Measurements from ENCODE around the gene JADE3.

Gene JADE3

DNA sequence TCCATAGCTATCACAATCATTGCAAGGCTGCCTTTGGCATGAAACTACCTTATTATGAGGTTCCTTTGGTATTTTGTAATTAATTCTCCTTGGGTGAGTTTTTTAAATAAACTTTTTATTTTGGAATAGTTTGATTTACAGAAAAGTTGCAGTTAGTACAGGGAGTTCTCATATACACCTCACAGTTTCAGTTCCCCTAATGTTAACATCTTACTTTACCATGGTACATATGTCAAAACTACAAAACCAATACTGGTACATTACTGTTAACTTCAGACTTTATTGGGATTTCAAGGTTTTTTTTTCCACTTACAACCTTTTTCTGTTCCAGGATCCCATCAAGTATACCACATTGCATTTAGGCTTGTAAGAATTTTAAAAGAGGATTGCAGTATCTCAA lies 114.0 kb downstream of the JADE3 start:
- no peak for DNase-seq (ENCODE audit: low read depth)

DNA sequence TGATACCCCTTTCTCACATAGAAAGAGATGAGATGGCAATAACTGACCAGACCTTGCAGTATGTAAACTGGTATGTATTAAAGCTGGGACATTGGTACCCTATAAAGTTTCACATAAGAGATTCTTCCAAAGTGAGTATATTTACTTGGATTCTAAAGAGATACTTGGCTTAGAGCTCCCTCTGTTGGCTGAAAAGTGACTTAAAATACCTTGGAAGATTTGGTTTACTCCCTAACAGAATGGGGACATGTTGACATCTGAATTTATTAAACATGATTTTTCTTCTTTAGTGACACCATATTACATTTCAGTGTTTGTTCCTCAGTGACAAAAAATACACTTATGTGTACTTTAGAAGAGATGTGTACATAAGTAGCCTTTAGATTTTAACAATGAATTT lies 118.1 kb downstream of the JADE3 start:
- no peak for DNase-seq (ENCODE audit: low read depth)

DNA sequence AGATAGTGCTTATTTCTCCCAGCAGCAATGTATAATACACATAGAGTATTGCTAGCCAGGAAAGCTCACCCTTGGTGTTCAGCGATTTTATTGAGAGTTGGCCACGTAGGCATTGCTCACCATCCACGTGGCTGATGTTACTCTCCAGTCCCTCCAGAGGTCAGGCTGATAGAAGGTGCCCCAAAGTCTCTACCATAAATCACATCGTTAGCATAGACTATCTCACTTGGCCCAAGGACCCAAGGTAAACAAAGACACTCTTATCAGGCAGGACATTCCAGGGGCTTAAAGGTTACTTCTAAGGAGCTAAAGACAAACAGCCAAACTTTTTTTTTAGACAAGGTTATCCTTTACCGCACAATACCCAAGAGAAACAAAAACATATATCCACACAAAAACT lies 135.8 kb downstream of the JADE3 start:
- DNase-seq (ENCODE audit: low read depth) = no peak

DNA sequence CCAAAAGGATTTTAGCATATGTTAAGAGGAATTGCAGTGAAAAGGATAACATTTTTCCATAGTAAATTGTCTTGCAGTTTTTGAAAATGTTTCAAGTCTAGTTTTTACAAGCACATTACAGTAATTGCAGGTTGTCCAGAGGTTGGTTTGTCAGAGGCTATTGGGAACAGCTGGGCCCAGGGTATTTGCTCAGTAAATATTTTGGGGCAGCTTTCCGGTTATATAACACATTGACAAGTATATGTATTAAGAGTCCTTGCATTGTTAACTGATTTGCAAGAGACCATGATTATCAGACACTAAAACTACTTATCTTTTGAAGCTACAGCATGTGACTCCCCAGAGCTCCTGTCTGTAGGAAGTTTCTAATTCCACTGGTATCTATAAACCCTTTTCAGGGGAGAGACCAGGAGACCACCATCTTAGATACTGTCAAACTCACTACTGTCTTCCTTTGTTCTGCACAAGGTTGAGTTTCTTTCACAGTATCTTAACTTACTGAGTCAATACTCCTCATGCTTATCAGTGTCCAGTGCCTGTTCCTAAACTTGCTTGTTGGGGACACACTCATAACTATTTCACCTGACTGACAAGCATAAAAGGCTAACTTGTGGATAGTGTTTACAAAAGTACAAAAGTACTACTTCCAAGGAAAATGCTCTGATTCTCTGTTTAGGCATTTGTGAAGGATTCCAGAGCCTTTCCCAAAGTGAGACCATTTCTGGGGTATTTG lies 147.1 kb downstream of the JADE3 start:
- no peak for DNase-seq (ENCODE audit: low read depth)

DNA sequence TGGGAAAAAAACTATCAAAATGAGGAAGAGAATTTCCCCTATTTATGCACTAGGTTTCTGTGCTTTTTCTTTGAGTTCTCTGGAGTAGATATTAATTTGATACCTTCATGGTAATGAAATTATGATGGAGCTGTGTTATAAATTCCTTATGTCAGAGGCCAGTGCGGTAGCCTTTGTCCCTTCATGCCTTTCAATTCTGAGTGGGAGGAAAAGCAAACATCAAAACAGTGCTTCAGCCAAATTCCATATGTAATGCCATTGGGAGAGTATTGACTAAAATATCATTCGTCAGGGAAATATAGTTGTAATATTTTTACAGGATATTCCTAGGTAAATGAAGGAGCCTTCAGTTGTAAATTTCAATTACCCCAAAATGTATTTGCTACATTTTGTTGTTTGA lies 148.5 kb downstream of the JADE3 start:
- DNase-seq (ENCODE audit: low read depth) = no peak

DNA sequence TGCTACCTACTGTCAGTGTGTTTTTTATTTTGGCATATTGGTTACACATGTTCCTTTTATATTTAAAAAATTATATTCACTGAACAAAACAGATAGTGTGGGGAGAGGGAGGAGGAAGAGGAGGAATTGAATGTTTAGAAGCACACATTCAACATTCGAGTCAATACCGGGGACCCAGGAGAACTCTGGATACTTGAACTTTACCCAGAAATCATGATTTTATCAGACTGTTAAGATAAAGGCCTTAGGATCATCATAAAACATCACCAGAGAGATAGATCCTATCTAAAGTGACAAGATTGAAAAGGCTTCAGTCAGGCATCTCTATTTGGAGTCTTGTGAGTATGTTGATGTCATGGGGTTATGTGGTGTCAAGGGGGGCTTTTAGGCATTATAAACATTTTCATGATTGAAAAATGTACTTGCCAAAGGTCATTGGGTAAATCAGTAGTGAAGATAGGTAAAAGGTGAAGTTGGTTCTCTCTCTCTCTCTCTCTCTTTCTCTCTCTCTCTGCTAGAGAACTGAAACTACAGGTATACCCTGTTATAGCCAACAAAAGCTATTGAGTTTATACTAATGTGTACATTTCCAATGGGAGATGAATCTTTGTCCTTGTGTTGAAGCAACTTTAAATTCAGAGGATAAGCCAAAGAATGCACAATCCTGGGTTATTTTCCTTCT lies 149.2 kb downstream of the JADE3 start:
- no peak for DNase-seq (ENCODE audit: low read depth)

DNA sequence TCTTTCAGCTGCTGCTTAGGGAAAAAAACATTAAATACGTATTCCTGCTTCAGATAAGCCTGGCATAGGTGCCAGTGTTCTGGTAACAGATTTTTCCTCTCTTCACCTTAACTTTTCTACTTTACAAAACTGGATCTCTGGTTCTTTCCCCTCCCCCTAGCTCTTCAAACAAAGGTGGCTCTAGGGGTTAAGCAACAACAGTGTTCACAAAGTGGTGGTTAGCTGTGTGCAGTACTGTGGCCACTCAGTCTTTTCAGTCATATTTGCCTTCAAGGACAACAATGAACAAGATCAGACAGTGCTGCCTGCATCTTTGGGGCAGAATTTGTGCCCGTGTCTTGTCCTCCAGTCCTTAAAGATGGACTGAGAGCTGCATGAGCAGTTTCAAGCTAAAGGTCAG lies 151.0 kb downstream of the JADE3 start:
- no peak for DNase-seq (ENCODE audit: low read depth)

DNA sequence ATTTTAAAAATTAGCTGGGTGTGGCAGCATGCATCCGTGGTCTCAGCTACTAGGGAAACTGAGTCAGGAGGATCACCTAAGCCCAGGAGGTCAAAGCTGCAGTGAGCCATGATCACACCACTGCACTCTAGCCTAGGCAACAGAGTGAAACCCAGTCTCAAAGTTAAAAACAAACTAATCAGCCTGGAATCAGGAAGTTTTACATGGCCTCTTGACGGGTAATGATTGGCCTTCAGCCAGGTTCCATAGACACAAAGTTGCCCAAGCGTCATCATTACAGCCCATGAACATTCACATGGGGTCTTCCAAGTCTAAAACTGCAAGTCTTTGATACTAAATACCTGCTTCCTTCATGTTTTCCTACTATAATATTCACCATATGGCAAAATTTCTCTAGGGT lies 156.0 kb downstream of the JADE3 start:
- no peak for DNase-seq (ENCODE audit: low read depth)

DNA sequence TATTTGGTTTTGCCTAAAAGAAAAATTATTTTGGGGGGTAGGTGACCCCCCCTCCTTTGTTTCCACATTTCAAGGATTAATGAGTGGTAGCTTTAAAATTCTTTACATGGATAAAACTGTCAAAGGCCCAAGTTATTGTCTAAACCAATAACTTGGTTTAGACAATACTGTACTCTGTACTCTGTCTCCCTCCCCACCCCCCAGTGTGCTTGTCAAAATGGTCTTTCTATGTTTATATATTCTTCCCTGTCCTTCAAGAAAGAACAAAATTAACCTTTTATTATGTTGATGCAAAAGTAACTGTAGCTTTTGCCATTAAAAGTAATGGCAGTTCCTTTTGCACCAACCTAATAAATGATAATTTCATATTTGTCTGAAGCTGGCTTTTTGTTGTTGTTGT lies 156.5 kb downstream of the JADE3 start:
- DNase-seq (ENCODE audit: low read depth) = no peak

DNA sequence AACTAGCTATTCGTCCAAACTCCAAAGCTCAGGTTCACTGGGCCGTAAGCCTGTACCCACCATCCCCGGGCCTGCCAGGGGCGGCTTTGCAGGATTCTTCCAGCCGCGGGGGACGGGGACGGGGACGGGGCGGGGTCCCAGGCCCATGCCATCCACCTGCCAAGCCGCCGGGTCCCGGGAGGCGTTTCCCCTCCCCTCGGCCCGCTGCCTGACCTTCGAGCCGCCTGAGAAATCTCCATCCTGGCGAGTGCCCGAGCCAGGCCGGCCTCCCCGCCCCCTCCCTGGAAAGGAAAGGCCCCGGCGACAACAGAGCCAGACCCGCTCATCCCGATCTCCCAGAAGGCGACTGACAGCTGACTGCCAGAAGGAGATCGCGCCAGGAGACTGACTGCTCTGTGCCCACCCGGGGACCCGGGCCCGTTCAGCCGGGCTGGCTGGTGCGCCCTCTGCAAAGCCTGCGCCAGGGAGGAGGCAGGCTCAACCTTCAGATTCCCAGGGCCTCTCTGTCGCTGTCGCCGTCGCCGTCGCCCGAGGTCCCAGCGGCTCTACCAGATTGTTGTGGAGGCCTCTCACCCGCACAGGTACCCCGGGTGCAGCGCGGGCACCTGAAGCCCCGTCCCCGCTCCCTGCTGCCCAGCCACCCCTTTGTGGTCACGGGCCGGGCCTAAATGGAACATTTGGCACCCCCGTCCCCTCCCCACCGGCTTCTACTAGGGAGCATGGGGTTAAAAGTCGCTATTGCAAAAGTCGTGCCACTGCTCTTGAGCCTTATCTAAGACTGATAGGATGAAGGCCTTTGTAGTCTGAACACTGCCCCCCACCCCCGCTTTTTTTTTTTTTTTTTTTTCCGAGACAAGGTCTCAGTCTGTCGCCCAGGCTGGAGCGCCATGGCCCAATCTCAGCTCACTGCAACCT lies 166.2 kb downstream of the JADE3 start, which contains the start of gene RGN:
RGN (plus strand) TSS at position 315 of the 915 bp plus-strand sequence. CDS start 2,702 bp downstream, outside the sequence.
- DNase-seq (ENCODE audit: low read depth) = no peak

DNA sequence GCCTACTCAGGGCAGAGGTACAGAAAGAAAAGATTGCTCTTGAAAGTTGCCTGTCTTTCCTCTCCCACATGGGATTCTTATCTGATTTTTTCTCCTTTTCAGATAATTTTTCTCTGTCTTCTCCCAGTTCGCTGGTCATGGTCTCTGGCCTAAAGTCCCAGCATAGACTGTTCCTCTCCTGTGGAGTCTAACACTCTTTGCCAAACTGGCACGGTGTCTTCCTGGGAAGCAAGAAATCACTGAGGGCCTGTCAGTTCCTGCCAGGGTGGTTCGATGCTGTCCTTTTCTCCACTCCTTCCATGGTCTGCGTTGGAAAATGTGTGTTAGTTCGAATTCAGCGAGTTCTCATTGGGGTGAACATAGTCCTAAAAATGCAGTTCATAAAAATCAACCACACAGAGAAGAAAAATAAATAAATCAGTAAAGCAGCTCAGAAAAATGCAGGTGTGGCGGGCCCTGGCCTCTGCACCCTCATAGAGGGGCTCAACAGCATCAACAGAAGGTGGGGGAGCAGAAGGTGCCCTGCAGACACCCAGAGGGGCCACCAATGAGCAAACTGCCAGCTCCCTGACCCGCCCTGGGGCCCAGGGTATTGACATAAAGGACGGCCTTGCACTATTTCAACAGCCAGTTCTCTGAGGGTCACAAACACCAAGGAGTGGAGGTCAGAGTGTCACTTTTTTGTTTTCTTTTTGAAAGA lies 168.1 kb downstream of the JADE3 start:
- DNase-seq (ENCODE audit: low read depth) = no peak

DNA sequence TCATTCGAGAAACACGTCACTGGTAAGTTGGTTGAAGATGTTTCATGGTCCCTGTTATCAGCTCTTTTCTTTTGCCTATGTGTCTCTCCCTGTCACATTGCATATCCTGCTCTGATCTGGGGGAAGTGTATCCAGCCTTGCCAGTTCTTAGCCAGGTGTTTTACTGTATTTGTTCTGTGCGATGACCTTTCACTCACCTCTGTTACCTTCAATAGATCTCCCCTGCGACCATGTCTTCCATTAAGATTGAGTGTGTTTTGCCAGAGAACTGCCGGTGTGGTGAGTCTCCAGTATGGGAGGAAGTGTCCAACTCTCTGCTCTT lies 168.7 kb downstream of the JADE3 start:
- no peak for DNase-seq (ENCODE audit: low read depth)

DNA sequence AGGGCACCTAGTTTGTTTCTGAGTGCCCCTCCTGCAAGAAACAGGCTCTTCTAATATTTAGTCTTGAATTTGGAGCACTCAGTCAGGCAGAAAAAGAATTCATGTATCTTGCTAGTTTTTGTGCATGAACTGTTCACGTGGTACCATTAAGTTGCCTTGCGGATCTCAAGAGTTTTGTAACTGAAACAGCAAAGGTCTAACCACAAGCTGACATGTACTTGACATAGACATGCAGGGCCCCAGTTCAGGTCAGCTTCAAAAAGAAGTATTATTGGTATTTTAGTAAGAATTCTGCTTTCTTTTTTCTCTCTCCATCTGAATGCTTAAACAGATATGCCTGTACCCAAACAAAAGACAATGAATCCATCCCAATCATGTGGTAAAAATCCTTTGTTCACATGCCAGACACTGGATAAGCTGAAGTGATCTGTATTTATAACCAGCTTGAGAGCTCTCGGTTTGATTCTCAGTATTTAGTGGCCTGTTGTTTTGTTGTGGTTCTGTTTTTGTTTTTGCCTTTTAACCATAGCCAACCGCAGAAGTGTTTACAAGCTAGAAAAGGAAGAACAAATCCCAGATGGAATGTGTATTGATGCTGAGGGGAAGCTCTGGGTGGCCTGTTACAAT lies 179.0 kb downstream of the JADE3 start:
- no peak for DNase-seq (ENCODE audit: low read depth)

DNA sequence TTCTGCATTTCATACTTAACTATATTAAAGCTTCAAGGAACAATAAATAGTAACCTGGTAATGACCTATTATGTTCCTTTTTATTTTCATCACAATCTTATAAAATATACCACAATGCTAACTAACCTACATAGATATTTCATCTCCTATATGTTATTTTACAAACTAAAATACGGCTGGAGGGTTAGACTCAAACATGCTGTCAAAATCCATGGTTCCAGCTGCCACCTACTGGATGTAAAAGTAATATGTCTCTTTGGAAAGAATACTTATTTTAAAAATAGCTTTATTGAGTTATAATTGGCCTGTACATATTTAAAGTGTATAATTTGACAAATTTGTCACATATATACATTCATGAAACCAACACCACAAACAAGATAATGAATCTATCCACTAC lies 181.0 kb downstream of the JADE3 start:
- no peak for DNase-seq (ENCODE audit: low read depth)

DNA sequence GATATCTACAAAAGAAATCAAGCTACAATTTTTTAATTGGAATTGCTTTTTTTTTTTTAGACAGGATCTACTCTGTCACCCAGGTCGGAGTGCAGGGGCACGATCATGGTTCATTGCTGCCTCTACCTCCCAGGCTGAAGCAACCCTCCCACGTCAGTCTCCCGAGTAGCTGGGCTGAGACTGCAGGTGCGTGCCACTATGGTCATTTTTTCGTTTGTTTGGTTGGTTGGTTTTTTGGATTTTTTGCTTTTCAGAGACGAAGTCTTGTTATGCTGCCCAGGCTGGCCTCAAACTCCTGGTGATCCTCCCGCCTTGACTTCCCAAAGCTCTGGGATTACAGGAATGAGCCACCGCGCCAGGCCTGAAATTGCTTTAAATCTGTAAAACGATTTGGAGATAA lies 181.6 kb downstream of the JADE3 start:
- DNase-seq (ENCODE audit: low read depth) = no peak

DNA sequence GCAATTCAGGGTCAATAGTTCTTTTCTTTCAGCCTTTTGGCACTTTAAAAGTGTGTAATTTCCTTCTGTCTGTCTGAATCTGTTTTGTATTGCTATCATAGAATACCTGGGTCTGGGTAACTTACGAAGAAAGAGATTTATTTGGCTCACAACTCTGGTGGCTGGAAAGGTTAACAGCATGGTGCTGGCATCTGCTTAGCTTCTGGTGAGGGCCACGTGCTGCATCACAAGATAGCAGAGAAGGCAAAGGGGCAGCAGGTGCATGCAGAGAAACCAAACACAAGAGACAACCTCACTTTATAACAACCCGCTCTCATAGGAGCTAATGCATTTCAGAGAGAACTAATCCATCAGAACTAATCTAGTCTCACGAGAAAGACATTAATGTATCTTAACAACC lies 184.8 kb downstream of the JADE3 start:
- no peak for DNase-seq (ENCODE audit: low read depth)

DNA sequence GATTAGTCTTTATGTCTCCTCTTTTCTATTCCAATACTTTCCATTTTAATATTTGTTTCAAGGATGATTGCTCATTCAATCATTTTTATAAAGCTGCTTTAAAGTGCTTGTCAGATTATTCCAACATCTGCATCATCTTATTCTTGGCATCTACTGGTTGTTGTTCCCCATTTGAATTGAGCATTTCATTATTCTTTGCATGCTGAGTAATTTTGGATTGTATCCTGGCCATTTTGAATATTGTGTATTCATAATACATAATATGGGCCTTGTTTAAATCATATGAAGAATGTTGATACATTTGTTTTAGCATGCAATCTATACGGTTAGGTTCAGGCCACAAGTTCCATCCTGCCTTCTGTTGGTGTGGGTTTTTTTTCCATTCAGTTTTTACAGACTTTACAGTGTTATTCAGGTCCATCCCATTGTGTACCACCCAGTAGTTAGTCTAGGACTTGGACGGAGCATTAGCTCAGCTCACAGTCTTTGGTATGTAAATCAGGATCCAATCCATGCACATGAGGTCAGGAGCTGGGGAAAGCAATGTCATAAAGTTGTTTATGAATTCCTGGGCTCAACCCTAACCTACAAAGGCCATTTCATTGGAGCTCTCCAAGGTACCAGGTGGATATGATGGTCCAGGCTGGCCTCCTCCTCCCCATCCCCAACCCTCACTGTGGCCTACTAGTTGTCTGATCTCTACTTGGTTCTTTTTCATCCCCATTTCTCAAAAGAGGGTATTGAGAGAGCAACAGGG lies 186.3 kb downstream of the JADE3 start:
- DNase-seq (ENCODE audit: low read depth) = no peak

DNA sequence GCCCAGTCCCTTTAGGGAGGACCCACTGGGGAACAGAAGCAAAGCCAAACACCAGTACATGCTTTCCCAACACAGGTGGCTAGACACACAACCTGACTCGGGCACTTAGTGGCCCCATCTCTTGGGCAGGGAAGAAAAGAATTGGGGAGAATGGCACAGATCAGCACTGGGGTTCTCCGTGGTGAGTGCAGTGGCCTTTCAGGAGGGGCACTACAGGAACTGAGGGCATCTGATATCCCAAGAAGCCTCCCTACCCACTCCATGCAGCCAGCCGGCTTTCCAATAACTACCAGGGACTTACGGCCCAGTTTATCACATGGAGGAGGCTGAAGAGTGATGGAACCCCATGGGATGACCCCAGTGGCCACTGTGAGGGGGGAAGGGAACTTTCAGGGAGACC lies 189.0 kb downstream of the JADE3 start:
- no peak for DNase-seq (ENCODE audit: low read depth)
